Small intestine (tissue), 7 donors: Measurements from ENCODE around the gene MOGAT2. TPM values are rescaled to one million over a fixed set of nuclear protein-coding genes. Genes with fewer than 3 reads are reported as not detected.
A peak's percentile ranks its signal among the peaks of the same experiment; 100 is the strongest.

Experiments
- DNase-seq, 2 donors: peaks; one replicate each; pipeline versions ENCODE4 v3.0.0 to v3.0.0-alpha.2; 2013
- FAIRE-seq: peaks from 2 replicates; lab custom pipeline; 2012; peaks lifted over from hg19 to GRCh38; lab: Jason Lieb, UNC
- H3K27ac ChIP-seq, 3 donors: one replicate each; pipeline ENCODE4 v1.5.1; 2013; ENCODE audit warnings: low read length in 2 of 3, mild to moderate bottlenecking in 2 of 3, control low read depth in 1 of 3, inconsistent platforms in 1 of 3, low read depth in 1 of 3, moderate library complexity in 1 of 3
- H3K27me3 ChIP-seq, 3 donors: one replicate each; pipeline ENCODE4 v1.6.1; 2013; ENCODE audit warnings: low read length in 3 of 3, inconsistent platforms in 1 of 3; ENCODE audit not compliant: control insufficient read depth in 3 of 3, insufficient read depth in 3 of 3
- H3K36me3 ChIP-seq, 3 donors: one replicate each; pipeline ENCODE4 v1.6.1; 2013; ENCODE audit warnings: low read length in 3 of 3, inconsistent platforms in 1 of 3, low read depth in 1 of 3, mild to moderate bottlenecking in 1 of 3, moderate library complexity in 1 of 3; ENCODE audit not compliant: control insufficient read depth in 3 of 3, insufficient read depth in 2 of 3
- H3K4me1 ChIP-seq, 3 donors: one replicate each; pipeline ENCODE4 v1.6.1; 2013; ENCODE audit warnings: low read length in 2 of 3, inconsistent platforms in 1 of 3, low read depth in 1 of 3, mild to moderate bottlenecking in 1 of 3, moderate library complexity in 1 of 3; ENCODE audit not compliant: control insufficient read depth in 3 of 3, insufficient read depth in 2 of 3
- H3K4me3 ChIP-seq, 3 donors: one replicate each; pipeline ENCODE4 v1.5.1; 2013; ENCODE audit warnings: low read length in 3 of 3, control low read depth in 1 of 3, inconsistent platforms in 1 of 3, low read depth in 1 of 3, mild to moderate bottlenecking in 1 of 3, moderate library complexity in 1 of 3
- H3K9me3 ChIP-seq, 2 donors: one replicate each; pipeline ENCODE4 v1.6.1; 2013; ENCODE audit warnings: low read depth in 1 of 2, low read length in 1 of 2; ENCODE audit not compliant: control insufficient read depth in 2 of 2, insufficient read depth in 1 of 2
- WGBS, 3 donors: extraction: QIAGEN DNeasy Blood & Tissue Kit; methylation state at CpG; one replicate each; pipeline ENCODE4 v1.1.7; 2013; 5-methylcytosine and 5-hydroxymethylcytosine counted together
- polyA plus RNA-seq, 4 donors: library from polyadenylated mRNA; stranded (reverse) in 3 of 4; unstranded in 1 of 4; fragments of 200-250 nt in 3 of 4; fragments of 120-200 nt in 1 of 4; gene quantifications; one replicate each; pipeline versions ENCODE4 v1.2.1 to v1.2.3, GENCODE V29; 2013
- donor health status: healthy with polysubstance abuse.
- donor health status: control.
- donor health status: control.
- donor health status: Bipolar disorder and iron deficiency.
- donor health status: healthy.

Gene MOGAT2
- polyA plus RNA-seq, 4 donors = 112 to 243 (median 145) TPM

GRCh38 chr11:75766443-75767227 lies 49.0 kb downstream of the MOGAT2 start:
- H3K4me1 ChIP-seq = peaks cover 0 to 13% (median 0%) of the 10 kb centered on the region in 3 donors
- H3K27ac ChIP-seq = no peak overlapping the region
- FAIRE-seq (no peak), DNase-seq (no peak)
- no peak overlapping the region for H3K4me3 ChIP-seq
- peaks cover 0 to 16% (median 1%) of the 10 kb centered on the region in 3 donors for H3K27me3 ChIP-seq
- no peaks in the 10 kb centered on the region for H3K36me3 ChIP-seq
- H3K9me3 ChIP-seq = no peaks in the 10 kb centered on the region
- WGBS, 3 donors = 72 to 75% (median 74%) methylated on average over 4 of the region's 4 CpGs

- 92 to 97% (median 94%) methylated on average over 6 of the region's 6 CpGs for WGBS, 3 donors
- H3K36me3 ChIP-seq = peaks cover 0 to 4% (median 0%) of the 10 kb centered on the region in 3 donors
- H3K4me3 ChIP-seq = no peak overlapping the region
- DNase-seq (no peak), FAIRE-seq (no peak)
- peaks cover 0 to 16% (median 1%) of the 10 kb centered on the region in 3 donors for H3K27me3 ChIP-seq
- peaks cover 0 to 13% (median 0%) of the 10 kb centered on the region in 3 donors for H3K4me1 ChIP-seq
- no peaks in the 10 kb centered on the region for H3K9me3 ChIP-seq
- H3K27ac ChIP-seq = no peak overlapping the region
Measured at GRCh38 chr11:75767228-75767572, 49.6 kb downstream of the MOGAT2 start.

- DNase-seq (no peak), FAIRE-seq (no peak)
- Histone ChIP-seq H3K4me1 (peaks cover 0 to 13% (median 0%) of the 10 kb centered on the region in 3 donors), H3K4me3 (peak overlapping the region in 1 of 3 donors; percentile 80), H3K27ac (no peak overlapping the region), H3K27me3 (peaks cover 0 to 16% (median 1%) of the 10 kb centered on the region in 3 donors), H3K36me3 (peaks cover 0 to 9% (median 0%) of the 10 kb centered on the region in 3 donors), H3K9me3 (no peaks in the 10 kb centered on the region)
- 23 to 49% (median 25%) methylated on average over 1 of the region's 1 CpG for WGBS, 3 donors
Measured at GRCh38 chr11:75767793-75768111, 50.1 kb downstream of the MOGAT2 start.

GRCh38 chr11:75768112-75768908 lies 50.7 kb downstream of the MOGAT2 start, which contains the start of gene DGAT2:
TSS of gene DGAT2 (plus strand) at chr11:75768778. CDS start at chr11:75768992, 214 bp downstream.
- H3K27me3 ChIP-seq = peaks cover 0 to 16% (median 1%) of the 10 kb centered on the region in 3 donors
- 3 to 4% (median 4%) methylated on average over 42 to 66 of the region's 66 CpGs for WGBS, 3 donors
- FAIRE-seq (no peak), DNase-seq (peak; percentile 75 to 94)
- H3K36me3 ChIP-seq = peaks cover 0 to 14% (median 0%) of the 10 kb centered on the region in 3 donors
- H3K9me3 ChIP-seq = no peaks in the 10 kb centered on the region
- peaks cover 0 to 9% (median 0%) of the 10 kb centered on the region in 3 donors for H3K4me1 ChIP-seq
- H3K4me3 ChIP-seq = peak within 1 kb of the TSS; percentile 20 to 80 (median 73)
- peak within 1 kb of the TSS in 2 of 3 donors; percentile 14 to 70 for H3K27ac ChIP-seq

- 9 to 10% (median 10%) methylated on average over 46 of the region's 46 CpGs for WGBS, 3 donors
- DNase-seq = peak; percentile 37 to 52
- Histone ChIP-seq H3K27ac (peak overlapping the region in 2 of 3 donors; percentile 14 to 70), H3K27me3 (peaks cover 0 to 16% (median 1%) of the 10 kb centered on the region in 3 donors), H3K4me3 (peak overlapping the region; percentile 20 to 80 (median 73)), H3K9me3 (no peaks in the 10 kb centered on the region), H3K36me3 (peaks cover 0 to 21% (median 0%) of the 10 kb centered on the region in 3 donors), H3K4me1 (peaks cover 0 to 9% (median 0%) of the 10 kb centered on the region in 3 donors)
- no peak for FAIRE-seq
Measured at GRCh38 chr11:75768909-75769771, 51.5 kb downstream of the MOGAT2 start.

- Histone ChIP-seq H3K9me3 (no peaks in the 10 kb centered on the region), H3K36me3 (peaks cover 0 to 28% (median 0%) of the 10 kb centered on the region in 3 donors), H3K4me1 (peaks cover 0 to 9% (median 0%) of the 10 kb centered on the region in 3 donors), H3K4me3 (peak overlapping the region in 1 of 3 donors; percentile 80), H3K27ac (no peak overlapping the region), H3K27me3 (peaks cover 0 to 16% (median 1%) of the 10 kb centered on the region in 3 donors)
- DNase-seq = no peak
- WGBS, 3 donors = 82 to 87% (median 83%) methylated on average over 5 of the region's 5 CpGs
- FAIRE-seq = no peak
Measured at GRCh38 chr11:75770102-75770501, 52.5 kb downstream of the MOGAT2 start.

- H3K4me3 ChIP-seq = no peak overlapping the region
- H3K4me1 ChIP-seq = peaks cover 0 to 9% (median 0%) of the 10 kb centered on the region in 3 donors
- H3K9me3 ChIP-seq = no peaks in the 10 kb centered on the region
- WGBS, 3 donors = 78 to 81% (median 81%) methylated on average over 6 of the region's 6 CpGs
- H3K27ac ChIP-seq = no peak overlapping the region
- H3K27me3 ChIP-seq = peaks cover 0 to 16% (median 1%) of the 10 kb centered on the region in 3 donors
- no peak for FAIRE-seq
- peaks cover 0 to 44% (median 0%) of the 10 kb centered on the region in 3 donors for H3K36me3 ChIP-seq
- peak in 1 of 2 donors; percentile 45 for DNase-seq
Measured at GRCh38 chr11:75771646-75772410, 54.2 kb downstream of the MOGAT2 start.
